Left ventricle myocardium inferior (tissue), 1 donor: Measurements from ENCODE around the gene MAML2. TPM values are rescaled to one million over a fixed set of nuclear protein-coding genes. Genes with fewer than 3 reads are reported as not detected.
"Not testable (repeated sequence)": the region's sequence is repeated elsewhere in the genome, so short reads cannot be mapped to it uniquely, and the experiment has no call there.

Experiments
- DNase-seq: peaks from one replicate; pipeline ENCODE4 v3.0.0-alpha.2; 2020
- H3K27ac ChIP-seq: fragments of 200-600 bp; replicated peaks from 2 replicates; pipeline ENCODE4 v1.8.0; 2021
- H3K27me3 ChIP-seq: fragments of 200-600 bp; 2 replicates; pipeline ENCODE4 v1.8.0; 2021; ENCODE audit warnings: low read depth
- H3K36me3 ChIP-seq: fragments of 200-600 bp; 2 replicates; pipeline ENCODE4 v1.8.0; 2021
- H3K4me1 ChIP-seq: fragments of 200-600 bp; 2 replicates; pipeline ENCODE4 v1.8.0; 2021
- H3K4me3 ChIP-seq: fragments of 200-600 bp; 2 replicates; pipeline ENCODE4 v1.8.0; 2021; ENCODE audit warnings: mild to moderate bottlenecking, moderate library complexity
- H3K9me3 ChIP-seq: fragments of 200-600 bp; replicated peaks from 2 replicates; pipeline ENCODE4 v1.8.0; 2021
- CTCF ChIP-seq: fragments of 200-600 bp; IDR thresholded peaks from 2 replicates; pipeline ENCODE4 v1.8.0; 2021; ENCODE audit warnings: antibody characterized with exemption, mild to moderate bottlenecking, borderline replicate concordance
- intact Hi-C: fragments of 100-400 bp; cut with micrococcal nuclease; formaldehyde crosslinking; loops from one replicate; pipeline ENCODE4 v1.11.0; 2022
- total RNA-seq: library from RNA; stranded (reverse); fragmentation: NEBNext Ultra II Directional; extraction: Animal tissue kit (Norgen Biotek cat#: 25700); gene quantifications from one replicate; pipeline ENCODE4 v1.2.1, GENCODE V29; 2021
- donor health status: DM: no; HTN: yes; CAD: no; lungs with severe emphysema.

The MAML2 gene
- total RNA-seq, 1 donor from 2014 or later, result 4.5 TPM

DNA sequence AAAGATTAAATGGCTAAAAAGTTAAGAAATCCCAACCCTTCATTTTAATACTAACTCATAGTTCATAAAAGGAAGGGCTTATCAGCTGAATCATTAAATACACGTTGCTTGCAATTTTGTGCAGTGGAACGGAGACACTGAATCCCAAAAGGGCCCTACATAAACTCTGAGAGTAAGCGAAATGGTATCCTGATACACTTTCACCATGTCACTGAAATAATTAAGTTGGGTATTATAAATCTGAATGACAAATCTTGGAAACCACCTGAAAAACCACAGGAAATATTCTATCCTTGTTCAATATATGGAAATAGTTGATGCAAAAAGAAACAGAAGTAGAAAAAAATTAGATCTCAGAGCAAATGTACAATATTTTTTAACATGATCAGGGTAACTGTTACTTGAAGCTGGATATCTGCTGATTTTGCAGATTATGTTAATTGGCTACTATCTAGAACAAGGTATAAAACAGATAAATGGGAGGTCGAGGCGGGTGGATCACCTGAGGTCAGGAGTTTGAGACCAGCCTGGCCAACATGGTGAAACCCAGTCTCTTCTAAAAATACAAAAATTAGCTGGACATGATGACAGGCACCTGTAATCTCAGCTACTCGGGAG is 55.1 kb downstream of the MAML2 start:
- Histone ChIP-seq H3K27me3 (no peaks in the 10 kb centered on the region), H3K27ac (no peak overlapping the region), H3K9me3 (no peaks in the 10 kb centered on the region), H3K4me3 (no peak overlapping the region), H3K4me1 (peaks cover 6% of the 10 kb centered on the region), H3K36me3 (no peaks in the 10 kb centered on the region)
- no peak for TF ChIP-seq CTCF
- intact Hi-C loops, result no loop called here
- no peak for DNase-seq

DNA sequence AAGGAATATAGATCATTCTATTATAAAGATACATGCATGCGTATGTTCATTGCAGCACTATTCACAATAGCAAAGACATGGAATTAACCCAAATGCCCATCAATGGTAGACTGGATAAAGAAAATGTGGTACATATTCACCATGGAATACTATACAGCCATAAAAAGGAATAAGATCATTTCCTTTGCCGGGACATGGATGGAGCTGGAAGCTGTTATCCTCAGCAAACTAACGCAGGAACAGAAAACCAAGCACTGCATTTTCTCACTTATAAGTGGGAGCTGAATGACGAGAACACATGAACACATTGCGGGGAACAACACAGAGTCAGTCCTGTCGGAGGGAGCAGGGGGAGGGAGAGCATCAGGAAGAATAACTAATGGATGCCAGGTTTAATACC is 57.0 kb downstream of the MAML2 start:
- intact Hi-C loops, H3K27ac ChIP-seq, H3K4me1 ChIP-seq, H3K36me3 ChIP-seq, H3K9me3 ChIP-seq, H3K4me3 ChIP-seq, DNase-seq, H3K27me3 ChIP-seq: not testable (repeated sequence)

DNA sequence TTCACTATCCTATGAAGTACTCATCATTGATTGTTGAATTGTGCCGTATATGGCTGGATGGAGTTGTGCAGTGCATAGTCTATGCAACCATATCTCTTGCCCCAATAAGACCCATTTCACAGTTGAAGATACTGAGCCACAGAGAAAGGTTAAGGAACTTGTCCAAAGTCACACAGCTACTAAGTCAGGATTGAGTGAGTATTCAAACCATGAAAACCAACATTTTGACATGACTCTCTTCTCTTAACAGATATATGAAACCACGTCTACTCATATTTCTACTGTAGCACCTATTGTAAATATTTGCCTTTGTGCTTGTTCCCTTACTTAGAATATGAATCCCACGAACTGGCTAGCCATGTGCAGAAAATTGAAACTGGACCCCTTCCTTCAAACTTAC is 58.1 kb downstream of the MAML2 start:
- Histone ChIP-seq H3K4me1 (peaks cover 2% of the 10 kb centered on the region), H3K36me3 (no peaks in the 10 kb centered on the region), H3K27me3 (no peaks in the 10 kb centered on the region), H3K27ac (no peak overlapping the region), H3K9me3 (no peaks in the 10 kb centered on the region), H3K4me3 (no peak overlapping the region)
- DNase-seq, result no peak
- intact Hi-C loops, result no loop called here
- no peak for TF ChIP-seq CTCF

GRCh38 chr11:96284401-96284800 is 58.6 kb downstream of the MAML2 start:
- Histone ChIP-seq H3K36me3 (no peaks in the 10 kb centered on the region), H3K27me3 (no peaks in the 10 kb centered on the region), H3K4me1 (peaks cover 7% of the 10 kb centered on the region), H3K4me3 (no peak overlapping the region), H3K9me3 (no peaks in the 10 kb centered on the region), H3K27ac (no peak overlapping the region)
- TF ChIP-seq CTCF, result no peak
- no peak for DNase-seq
- intact Hi-C loops, result no loop called here

DNA sequence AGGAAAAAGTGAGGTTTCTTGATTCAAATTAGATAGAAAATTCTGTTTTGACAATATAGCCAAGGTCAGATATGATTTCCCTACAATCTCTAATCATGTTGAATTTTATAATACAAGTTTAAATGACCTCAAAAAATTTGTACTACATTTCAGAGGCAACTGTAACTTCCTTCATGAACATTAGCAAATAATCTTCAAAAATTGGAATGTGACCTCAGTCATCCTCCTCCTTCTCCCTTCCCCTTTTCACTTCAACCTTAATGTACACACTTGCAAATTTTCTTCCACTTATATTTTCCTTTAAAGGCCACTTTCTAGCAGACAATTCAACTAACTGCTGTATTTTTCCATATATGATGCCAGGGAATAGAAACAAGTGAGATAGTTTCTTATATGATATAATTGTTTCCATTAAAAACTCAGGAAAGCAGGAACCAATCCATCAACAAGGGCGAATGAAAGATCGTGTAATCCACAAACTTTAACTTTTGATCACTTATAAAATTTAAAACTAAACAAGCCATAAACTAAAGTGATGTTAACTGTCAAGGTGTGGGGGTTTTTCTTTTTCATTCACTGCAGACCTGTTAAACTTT is 60.3 kb downstream of the MAML2 start:
- intact Hi-C loops, result no loop called here
- TF ChIP-seq CTCF, result no peak
- H3K27me3 ChIP-seq, result no peaks in the 10 kb centered on the region
- no peak overlapping the region for H3K4me3 ChIP-seq
- no peaks in the 10 kb centered on the region for H3K9me3 ChIP-seq
- no peaks in the 10 kb centered on the region for H3K36me3 ChIP-seq
- H3K27ac ChIP-seq, result no peak overlapping the region
- peaks cover 7% of the 10 kb centered on the region for H3K4me1 ChIP-seq
- DNase-seq, result no peak

- Histone ChIP-seq H3K9me3 (no peaks in the 10 kb centered on the region), H3K27me3 (no peaks in the 10 kb centered on the region), H3K36me3 (no peaks in the 10 kb centered on the region), H3K4me3 (no peak overlapping the region), H3K27ac (no peak overlapping the region), H3K4me1 (peaks cover 13% of the 10 kb centered on the region)
- TF ChIP-seq CTCF, result no peak
- no peak for DNase-seq
- intact Hi-C loops, result no loop called here
Measured at GRCh38 chr11:96280444-96280843, 62.6 kb downstream of the MAML2 start.
